Muscle of back (tissue), 11 donors: Measurements from ENCODE around the gene CFAP45. TPM values are rescaled to one million over a fixed set of nuclear protein-coding genes. Genes with fewer than 3 reads are reported as not detected.

ENCODE experiments used
- DNase-seq, 3 donors: peaks; one replicate each; pipeline versions ENCODE4 v3.0.0 to v3.0.0-alpha.2; 2013
- polyA plus RNA-seq, 10 donors: library from polyadenylated mRNA; unstranded; fragments of 120-200 nt; gene quantifications; one replicate each; pipeline ENCODE4 v1.2.1, GENCODE V29; 2013; ENCODE audit not compliant: insufficient read length in 10 of 10

The CFAP45 gene
- polyA plus RNA-seq, 10 donors = 0.20 to 0.84 (median 0.37) TPM; not detected in 1

DNA sequence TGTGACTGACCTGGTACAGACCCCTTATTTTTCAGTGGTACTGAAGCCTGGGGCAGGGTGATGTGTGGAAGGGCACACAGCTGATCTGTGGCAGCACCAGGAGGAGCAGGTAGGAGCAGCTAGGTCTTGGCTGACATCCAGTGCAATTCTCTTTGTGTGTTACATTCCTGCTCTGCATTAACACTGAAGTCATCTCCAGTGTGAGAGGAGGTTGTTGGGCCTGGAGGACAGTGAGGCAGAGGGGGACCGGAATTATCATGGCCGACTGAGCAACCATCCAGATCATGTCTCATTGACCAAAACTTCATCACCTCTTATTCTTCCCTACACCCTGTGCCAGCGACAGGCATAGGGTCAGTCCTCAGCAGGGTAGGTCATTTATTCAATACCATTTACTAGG lies 71.8 kb downstream of the CFAP45 start:
- no peak for DNase-seq

DNA sequence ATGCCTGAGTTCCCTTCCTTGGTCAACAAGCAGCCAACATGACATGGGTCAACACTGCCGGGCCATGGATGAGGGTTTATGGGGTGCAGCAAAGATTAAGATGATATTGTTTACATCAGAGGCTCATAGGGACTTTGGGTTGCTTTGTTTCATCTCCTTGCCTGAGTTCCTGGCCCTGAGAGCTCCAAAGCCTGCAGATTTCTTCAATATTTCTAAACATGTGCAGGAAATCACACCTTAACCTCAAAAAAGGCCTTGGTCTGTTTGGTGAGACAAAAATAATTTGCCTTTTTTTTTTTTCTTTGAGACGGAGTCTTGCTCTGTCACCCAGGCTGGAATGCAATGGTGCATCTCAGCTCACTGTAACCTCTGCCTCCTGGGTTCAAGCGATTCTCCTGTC lies 72.4 kb downstream of the CFAP45 start:
- no peak for DNase-seq

DNA sequence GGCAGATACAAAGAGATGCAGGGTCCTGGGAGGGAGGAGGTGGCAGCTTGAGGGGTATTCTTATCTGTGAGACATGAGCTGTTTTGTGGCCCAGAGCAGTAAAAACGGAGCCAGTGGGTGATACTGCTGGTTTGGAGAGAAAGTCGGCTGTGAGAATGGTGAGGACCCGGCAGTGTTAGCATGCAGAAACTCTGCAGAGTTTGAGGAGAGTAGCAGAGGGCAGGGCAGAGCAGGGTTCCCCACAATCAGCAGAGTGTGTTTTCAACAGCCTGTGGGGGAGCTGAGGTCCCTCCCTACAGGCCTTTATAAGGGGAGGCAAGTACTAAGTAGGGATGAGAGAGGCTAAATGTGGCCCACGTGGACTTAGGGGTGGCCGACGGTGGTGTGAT lies 72.9 kb downstream of the CFAP45 start:
- DNase-seq = no peak

DNA sequence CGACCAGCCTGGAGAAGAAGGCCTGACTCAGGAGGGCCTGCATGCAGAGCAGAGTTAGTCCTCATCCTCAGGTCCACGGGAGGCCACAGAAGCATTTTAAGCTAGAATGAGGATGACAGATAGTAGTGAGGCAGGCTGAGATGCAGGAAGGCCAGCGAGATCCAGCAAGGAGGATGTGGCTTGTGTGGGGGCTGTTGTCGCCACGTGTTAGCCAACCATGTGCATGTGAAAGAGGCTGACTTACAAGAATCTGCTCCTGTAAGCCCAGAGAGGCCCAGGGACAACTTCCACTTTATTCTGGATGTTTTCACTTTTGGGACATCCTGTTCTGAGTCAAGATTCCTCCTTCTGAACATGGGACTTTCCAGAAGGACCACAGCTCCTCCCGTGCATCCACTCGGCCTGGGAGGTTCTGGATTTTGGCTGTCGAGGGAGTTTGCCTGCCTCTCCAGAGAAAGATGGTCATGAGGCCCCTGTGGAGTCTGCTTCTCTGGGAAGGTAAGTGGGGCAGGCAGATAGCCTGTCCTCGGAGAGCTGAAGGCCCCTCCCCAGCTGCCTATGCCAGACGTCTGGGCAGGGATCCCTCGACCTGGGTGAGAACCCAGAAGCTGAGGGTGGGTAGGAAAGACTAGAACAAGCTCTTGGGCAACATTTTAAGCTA lies 73.4 kb downstream of the CFAP45 start, which contains the start of gene SLAMF8:
TSS of gene SLAMF8 (plus strand) at position 433 of the 661 bp plus-strand sequence. CDS start at position 459, 26 bp downstream.
- DNase-seq = no peak

DNA sequence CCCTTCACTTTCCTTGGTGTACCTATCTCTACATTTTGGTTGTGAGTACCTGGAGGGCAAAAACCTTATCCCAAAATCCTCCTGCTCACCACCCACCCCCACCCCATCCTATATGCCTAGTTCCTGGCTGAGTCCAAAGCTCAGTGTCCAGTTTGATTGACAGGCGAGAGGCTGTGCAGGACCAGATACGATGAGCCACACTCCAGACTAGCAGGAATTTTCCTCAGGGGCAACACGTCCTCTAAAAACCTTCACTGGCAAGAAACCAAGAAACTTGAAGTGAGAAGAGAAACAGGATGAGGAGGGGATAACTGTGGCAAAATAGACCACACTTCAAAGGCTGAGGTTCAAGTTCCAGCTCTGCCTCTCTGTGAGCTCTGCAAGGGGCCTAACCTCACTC lies 74.4 kb downstream of the CFAP45 start:
- DNase-seq = no peak

DNA sequence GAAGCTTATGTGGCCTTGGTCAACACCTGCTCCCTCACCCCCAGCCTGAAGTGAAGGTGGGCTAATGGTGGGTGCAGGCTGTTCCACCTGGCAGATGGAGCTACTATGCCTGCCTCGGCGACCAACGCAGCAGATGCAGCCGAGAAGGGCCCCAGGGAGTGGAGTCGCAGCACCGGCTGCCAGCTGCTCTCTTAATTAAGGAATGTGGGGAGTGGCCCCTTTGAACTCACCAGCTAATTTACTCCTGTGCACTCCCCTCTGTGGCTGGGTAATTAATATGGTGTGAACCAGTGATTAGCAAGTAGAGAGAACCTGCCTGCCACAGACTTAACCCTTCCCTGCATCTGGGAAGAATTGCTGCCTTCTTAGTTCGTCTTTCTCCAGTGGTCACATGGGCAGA lies 76.6 kb downstream of the CFAP45 start:
- no peak for DNase-seq

Other genes with a start within 250 kb of the CFAP45 start
- not detected for gene CRP, start 185.6 kb downstream of the CFAP45 start, polyA plus RNA-seq
- gene DUSP23, start 119.2 kb downstream of the CFAP45 start, polyA plus RNA-seq = 10 to 100 TPM in 1 of 10 donors, 1 to 10 TPM in 9; 4.2 to 10.6 (median 6.9) TPM
- under 1 TPM in 4 of 10 donors, not detected in 6; 0.13 to 0.31 (median 0.19) TPM for gene FCRL6, start 97.8 kb downstream of the CFAP45 start, polyA plus RNA-seq
- gene SLAMF8, start 73.3 kb downstream of the CFAP45 start, polyA plus RNA-seq = under 1 TPM in 6 of 10 donors, not detected in 4; 0.24 to 0.85 (median 0.61) TPM
- under 1 TPM in 1 of 10 donors, not detected in 9; 0.12 TPM for gene VSIG8, start 37.5 kb downstream of the CFAP45 start, polyA plus RNA-seq
- gene TAGLN2, start 25.3 kb upstream of the CFAP45 start, polyA plus RNA-seq = 100 to 1,000 TPM; 148 to 245 (median 204) TPM
- 1 to 10 TPM in 2 of 10 donors, under 1 TPM in 8; 0.24 to 8.3 (median 0.53) TPM for gene IGSF9, start 45.4 kb upstream of the CFAP45 start, polyA plus RNA-seq
- not detected for gene SLAMF9, start 54.1 kb upstream of the CFAP45 start, polyA plus RNA-seq
- gene PIGM, start 131.8 kb upstream of the CFAP45 start, polyA plus RNA-seq = 1 to 10 TPM; 3.8 to 6.6 (median 5.7) TPM
- gene KCNJ10, start 170.0 kb upstream of the CFAP45 start, polyA plus RNA-seq = under 1 TPM; 0.35 to 0.91 (median 0.50) TPM
- gene KCNJ9, start 181.4 kb upstream of the CFAP45 start, polyA plus RNA-seq = under 1 TPM in 9 of 10 donors, not detected in 1; 0.04 to 0.13 (median 0.08) TPM
- gene IGSF8, start 198.5 kb upstream of the CFAP45 start, polyA plus RNA-seq = 10 to 100 TPM; 13.6 to 22.9 (median 18.2) TPM
- 100 to 1,000 TPM in 2 of 10 donors, 10 to 100 TPM in 8; 30.5 to 114 (median 76.2) TPM for gene ATP1A2, start 215.6 kb upstream of the CFAP45 start, polyA plus RNA-seq